Lung (tissue), 12 donors: ENCODE data around the gene IL24. TPM values are rescaled to one million over a fixed set of nuclear protein-coding genes. Genes with fewer than 3 reads are reported as not detected.

Source experiments
- ATAC-seq: fragments of 200-7000 bp; cut with Tn5 transposase; one replicate; pipeline ENCODE4 v1.9.1; 2020; ENCODE audit warnings: moderate number of reproducible peaks; ENCODE audit not compliant: insufficient read depth, low FRiP score
- DNase-seq, 3 donors: peaks; one replicate each; pipeline ENCODE4 v3.0.0-alpha.2; 2013 to 2017
- H3K27ac ChIP-seq, 2 donors: one replicate each; pipeline ENCODE4 v1.5.1; 2013; ENCODE audit warnings: mild to moderate bottlenecking in 2 of 2, moderate library complexity in 2 of 2, control low read depth in 1 of 2, inconsistent platforms in 1 of 2, low read depth in 1 of 2, low read length in 1 of 2
- H3K27me3 ChIP-seq, 3 donors: one replicate each; pipeline ENCODE4 v1.5.1; 2013; ENCODE audit warnings: low read length in 2 of 3; ENCODE audit not compliant: control insufficient read depth in 3 of 3, insufficient read depth in 3 of 3
- H3K36me3 ChIP-seq, 4 donors: one replicate each; pipeline ENCODE4 v1.5.1; 2013; ENCODE audit warnings: low read length in 4 of 4, mild to moderate bottlenecking in 1 of 4, moderate library complexity in 1 of 4; ENCODE audit not compliant: control insufficient read depth in 4 of 4, insufficient read depth in 4 of 4
- H3K4me1 ChIP-seq, 5 donors: one replicate each; pipeline ENCODE4 v1.5.1; 2013; ENCODE audit warnings: low read length in 5 of 5, mild to moderate bottlenecking in 2 of 5, moderate library complexity in 1 of 5; ENCODE audit not compliant: control insufficient read depth in 5 of 5, insufficient read depth in 5 of 5
- H3K4me3 ChIP-seq: one replicate; pipeline ENCODE4 v1.5.1; 2013; ENCODE audit warnings: mild to moderate bottlenecking, control low read depth, moderate library complexity
- H3K9ac ChIP-seq, 2 donors: one replicate each; pipeline ENCODE4 v1.5.1; 2013; ENCODE audit warnings: low read length in 2 of 2, control low read depth in 1 of 2; ENCODE audit not compliant: insufficient read depth in 1 of 2
- H3K9me3 ChIP-seq, 4 donors: one replicate each; pipeline ENCODE4 v1.5.1; 2013; ENCODE audit warnings: low read length in 3 of 4, mild to moderate bottlenecking in 1 of 4, moderate library complexity in 1 of 4; ENCODE audit not compliant: control insufficient read depth in 4 of 4, insufficient read depth in 3 of 4
- WGBS, 2 donors: extraction: QIAGEN DNeasy Blood & Tissue Kit; methylation state at CpG; one replicate each; pipeline ENCODE4 v1.1.7; 2013; 5-methylcytosine and 5-hydroxymethylcytosine counted together
- polyA plus RNA-seq, 2 donors: library from polyadenylated mRNA; stranded (reverse); fragments of 200-250 nt; gene quantifications; one replicate each; pipeline ENCODE4 v1.2.1, GENCODE V29; 2013
- total RNA-seq, 2 donors: library from RNA; depleted of rRNA in 1 of 2; stranded (reverse); fragments of >200 nt in 1 of 2; gene quantifications; one replicate each; pipeline ENCODE4 v1.2.1, GENCODE V29; 2014 to 2021
- TF ChIP-seq, protein P1 (sequence below): IDR thresholded peaks from 2 replicates; pipeline ENCODE4 v1.5.1; 2012; ENCODE audit warnings: mild to moderate bottlenecking; ENCODE audit errors: control extremely low read depth, extremely low read depth
- donor health status: control.
- donor health status: control.
- donor health status: Bipolar disorder and iron deficiency.
- donor health status: healthy.
- donor health status: DM: yes; HTN: yes; CAD: no.

IL24 gene
- total and polyA plus RNA-seq, 4 donors, result 0.67 to 8.7 TPM; not detected in 2

DNA sequence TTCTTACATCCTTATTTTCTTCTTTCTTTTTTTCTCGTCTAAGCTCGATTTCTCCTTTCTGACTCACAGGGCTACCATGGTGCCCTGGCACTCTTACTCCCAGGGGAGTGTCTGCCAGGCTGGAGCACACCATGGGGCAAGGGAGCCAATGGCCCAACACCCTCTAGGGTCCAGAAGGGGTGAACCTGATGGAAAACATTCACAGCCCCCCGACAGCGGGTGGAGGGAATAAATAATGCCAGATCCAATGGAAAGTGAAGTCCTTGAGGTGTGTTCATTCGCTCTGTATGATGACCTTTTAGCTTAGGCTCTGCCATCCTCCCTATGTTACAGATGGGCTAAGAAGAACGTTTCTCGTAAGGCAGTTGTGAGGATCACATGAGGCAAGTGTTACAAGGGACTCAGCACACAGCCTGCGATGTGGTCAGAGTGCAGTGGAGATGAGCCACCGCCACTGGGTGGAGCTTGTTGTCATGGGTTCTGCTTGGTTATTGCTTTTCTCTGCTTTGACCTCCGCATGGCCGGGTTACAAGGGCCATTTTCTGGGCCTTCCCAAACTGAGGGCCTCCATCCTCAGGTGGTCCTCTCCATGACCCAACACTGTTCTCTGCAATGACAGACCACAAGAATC lies 28.0 kb downstream of the IL24 start:
- Histone ChIP-seq H3K9ac (no peak overlapping the region), H3K9me3 (peaks cover 0 to 3% (median 1%) of the 10 kb centered on the region in 4 donors), H3K4me1 (peaks cover 0 to 15% (median 0%) of the 10 kb centered on the region in 5 donors), H3K36me3 (no peaks in the 10 kb centered on the region), H3K4me3 (no peak overlapping the region), H3K27me3 (no peaks in the 10 kb centered on the region), H3K27ac (peak overlapping the region in 1 of 2 donors; percentile 8)
- peak; percentile 35 for ATAC-seq
- DNase-seq, result peak in 2 of 3 donors; percentile 16
- TF ChIP-seq, protein P1, sequence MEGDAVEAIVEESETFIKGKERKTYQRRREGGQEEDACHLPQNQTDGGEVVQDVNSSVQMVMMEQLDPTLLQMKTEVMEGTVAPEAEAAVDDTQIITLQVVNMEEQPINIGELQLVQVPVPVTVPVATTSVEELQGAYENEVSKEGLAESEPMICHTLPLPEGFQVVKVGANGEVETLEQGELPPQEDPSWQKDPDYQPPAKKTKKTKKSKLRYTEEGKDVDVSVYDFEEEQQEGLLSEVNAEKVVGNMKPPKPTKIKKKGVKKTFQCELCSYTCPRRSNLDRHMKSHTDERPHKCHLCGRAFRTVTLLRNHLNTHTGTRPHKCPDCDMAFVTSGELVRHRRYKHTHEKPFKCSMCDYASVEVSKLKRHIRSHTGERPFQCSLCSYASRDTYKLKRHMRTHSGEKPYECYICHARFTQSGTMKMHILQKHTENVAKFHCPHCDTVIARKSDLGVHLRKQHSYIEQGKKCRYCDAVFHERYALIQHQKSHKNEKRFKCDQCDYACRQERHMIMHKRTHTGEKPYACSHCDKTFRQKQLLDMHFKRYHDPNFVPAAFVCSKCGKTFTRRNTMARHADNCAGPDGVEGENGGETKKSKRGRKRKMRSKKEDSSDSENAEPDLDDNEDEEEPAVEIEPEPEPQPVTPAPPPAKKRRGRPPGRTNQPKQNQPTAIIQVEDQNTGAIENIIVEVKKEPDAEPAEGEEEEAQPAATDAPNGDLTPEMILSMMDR, result no peak
- 71 to 72% methylated on average over 11 of the region's 11 CpGs for WGBS, 2 donors

DNA sequence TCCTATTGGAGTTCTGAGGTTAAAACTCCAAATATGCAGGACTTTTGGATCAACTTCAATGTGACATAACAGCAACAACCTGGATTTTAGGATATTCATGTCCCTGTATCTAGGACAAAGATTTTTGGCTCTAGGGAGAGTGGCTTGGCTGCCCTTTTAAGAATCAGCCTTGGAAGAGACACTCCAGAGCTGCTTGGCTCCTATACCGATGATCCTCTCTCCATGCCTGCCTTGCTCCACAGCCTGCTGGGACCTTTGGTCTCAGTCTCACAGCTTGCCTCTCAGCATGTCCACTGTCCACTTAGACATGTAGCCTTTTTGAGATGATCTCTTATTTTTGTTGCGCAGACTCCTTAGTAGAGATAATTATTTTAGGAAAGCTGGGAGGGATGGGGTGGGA lies 29.0 kb downstream of the IL24 start:
- Histone ChIP-seq H3K27ac (no peak overlapping the region), H3K27me3 (no peaks in the 10 kb centered on the region), H3K9ac (no peak overlapping the region), H3K4me1 (peaks cover 0 to 15% (median 0%) of the 10 kb centered on the region in 5 donors), H3K36me3 (peaks cover 0 to 1% (median 0%) of the 10 kb centered on the region in 4 donors), H3K4me3 (no peak overlapping the region), H3K9me3 (peaks cover 0 to 3% (median 1%) of the 10 kb centered on the region in 4 donors)
- 91 to 95% methylated on average over 2 of the region's 2 CpGs for WGBS, 2 donors
- ATAC-seq, result no peak
- TF ChIP-seq, protein P1, result no peak
- no peak for DNase-seq

DNA sequence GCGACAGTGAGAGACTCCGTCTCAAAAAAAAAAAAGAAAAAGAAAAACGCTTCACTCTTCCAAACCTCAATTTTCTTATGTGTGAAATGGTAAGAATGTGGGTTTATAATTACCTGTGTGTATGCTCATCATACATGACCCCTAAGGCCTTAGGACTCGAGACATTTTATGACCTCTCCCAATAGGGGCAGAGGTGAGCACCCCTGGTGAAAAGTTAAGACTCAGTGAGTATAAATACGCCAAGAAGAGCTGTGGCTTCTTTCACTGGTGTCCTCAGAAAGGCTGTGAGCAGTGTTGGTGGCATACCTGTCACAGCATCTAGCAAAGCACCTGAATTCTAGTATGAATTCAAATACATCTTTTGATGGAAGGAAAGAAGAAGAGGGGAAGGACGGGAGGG lies 32.3 kb downstream of the IL24 start:
- WGBS, 2 donors, result 87 to 89% methylated on average over 5 to 6 of the region's 6 CpGs
- Histone ChIP-seq H3K36me3 (peaks cover 0 to 4% (median 0%) of the 10 kb centered on the region in 4 donors), H3K27me3 (no peaks in the 10 kb centered on the region), H3K4me3 (no peak overlapping the region), H3K9me3 (no peaks in the 10 kb centered on the region), H3K4me1 (peaks cover 0 to 1% (median 0%) of the 10 kb centered on the region in 5 donors), H3K9ac (no peak overlapping the region), H3K27ac (no peak overlapping the region)
- DNase-seq (no peak), ATAC-seq (no peak)
- TF ChIP-seq, protein P1, result no peak
